ENCODE results near the gene CALU.

DNA sequence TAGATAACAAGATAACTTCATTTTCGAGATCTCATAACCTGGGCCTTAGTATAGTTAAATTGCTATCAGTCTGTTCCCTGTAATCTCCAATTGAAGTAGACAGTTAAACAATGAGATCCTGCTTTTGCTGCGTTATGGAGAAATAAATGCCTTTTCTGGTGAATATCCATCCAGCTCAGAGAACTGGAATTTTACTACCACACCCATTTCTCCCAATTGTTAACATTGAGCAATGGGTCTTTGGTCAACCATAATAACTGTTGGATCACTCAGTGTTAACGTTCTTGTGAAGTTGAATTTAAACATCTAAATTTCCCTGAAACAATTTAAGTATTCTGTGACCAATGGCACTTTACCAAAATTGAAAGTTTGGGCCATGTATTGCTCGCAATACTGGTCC lies 3.0 kb downstream of the CALU start:
- TF ChIP-seq EZH2 (IDR thresholded peaks at IDR 0.05) (no peak), POLR2AphosphoS5 (IDR thresholded peaks at IDR 0.05; ENCODE audit: borderline replicate concordance, low read depth, low read length) (no peak), FOXP2 (optimal IDR thresholded peaks at IDR 0.05; ENCODE audit: control extremely low read depth, extremely low read length, insufficient read depth) (no peak)

All from SK-N-MC (cell line).